ENCODE measurements around the gene BDKRB1.

Gene BDKRB1

DNA sequence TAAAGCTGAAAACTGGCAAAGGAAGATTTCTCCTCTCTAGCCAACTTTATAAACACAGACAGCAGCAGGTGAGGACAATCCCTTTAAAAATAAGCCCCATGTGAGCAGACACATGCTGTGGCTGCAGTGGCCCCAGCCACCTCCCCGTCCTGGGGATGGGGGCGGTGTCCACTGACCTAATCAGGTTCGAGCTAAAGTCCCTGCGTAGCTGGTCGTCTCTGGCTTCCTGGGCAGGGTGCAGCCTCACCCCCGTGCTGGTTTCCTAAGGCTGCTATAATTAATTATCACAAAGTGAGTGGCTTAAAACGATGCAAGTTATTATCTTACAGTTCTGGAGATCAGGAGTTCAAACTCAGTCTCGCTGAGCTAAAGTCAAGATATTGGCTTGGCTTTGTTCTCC lies 1.0 kb downstream of the BDKRB1 start:
- H3K27ac ChIP-seq (ENCODE audit: low read depth, low read length) = no peak overlapping the region
- no peak overlapping the region for H3K9ac ChIP-seq (ENCODE audit: low read depth in 1 of 2, low read length in 2 of 2)
- H3K27me3 ChIP-seq (ENCODE audit: control insufficient read depth in 1 of 2, insufficient read depth in 2 of 2, low read length in 2 of 2) = no peaks in the 10 kb centered on the region
- no peaks in the 10 kb centered on the region for H3K9me3 ChIP-seq (ENCODE audit: control insufficient read depth in 1 of 2, low read length in 2 of 2)
- H3K4me3 ChIP-seq (ENCODE audit: low read depth in 1 of 2, low read length in 2 of 2) = no peak overlapping the region
- peaks cover 5 to 18% of the 10 kb centered on the region in 2 donors for H3K4me1 ChIP-seq (ENCODE audit: control insufficient read depth in 1 of 2, insufficient read depth in 2 of 2, low read length in 2 of 2)
- no peaks in the 10 kb centered on the region for H3K36me3 ChIP-seq (ENCODE audit: control insufficient read depth in 1 of 2, insufficient read depth in 2 of 2, low read length in 2 of 2)

- Histone ChIP-seq H3K4me3 (ENCODE audit: low read depth in 1 of 2, low read length in 2 of 2) (no peak overlapping the region), H3K9ac (ENCODE audit: low read depth in 1 of 2, low read length in 2 of 2) (no peak overlapping the region), H3K9me3 (ENCODE audit: control insufficient read depth in 1 of 2, low read length in 2 of 2) (no peaks in the 10 kb centered on the region), H3K36me3 (ENCODE audit: control insufficient read depth in 1 of 2, insufficient read depth in 2 of 2, low read length in 2 of 2) (no peaks in the 10 kb centered on the region), H3K4me1 (ENCODE audit: control insufficient read depth in 1 of 2, insufficient read depth in 2 of 2, low read length in 2 of 2) (peaks cover 6 to 21% of the 10 kb centered on the region in 2 donors), H3K27ac (ENCODE audit: low read depth, low read length) (no peak overlapping the region), H3K27me3 (ENCODE audit: control insufficient read depth in 1 of 2, insufficient read depth in 2 of 2, low read length in 2 of 2) (no peaks in the 10 kb centered on the region)
Observed at GRCh38 chr14:96257900-96258299, 1.9 kb downstream of the BDKRB1 start.

GRCh38 chr14:96260341-96260821 lies 4.4 kb downstream of the BDKRB1 start:
- Histone ChIP-seq H3K27ac (ENCODE audit: low read depth, low read length) (no peak overlapping the region), H3K9ac (ENCODE audit: low read depth in 1 of 2, low read length in 2 of 2) (no peak overlapping the region), H3K9me3 (ENCODE audit: control insufficient read depth in 1 of 2, low read length in 2 of 2) (no peaks in the 10 kb centered on the region), H3K36me3 (ENCODE audit: control insufficient read depth in 1 of 2, insufficient read depth in 2 of 2, low read length in 2 of 2) (no peaks in the 10 kb centered on the region), H3K4me3 (ENCODE audit: low read depth in 1 of 2, low read length in 2 of 2) (no peak overlapping the region), H3K27me3 (ENCODE audit: control insufficient read depth in 1 of 2, insufficient read depth in 2 of 2, low read length in 2 of 2) (no peaks in the 10 kb centered on the region), H3K4me1 (ENCODE audit: control insufficient read depth in 1 of 2, insufficient read depth in 2 of 2, low read length in 2 of 2) (peaks cover 6 to 14% of the 10 kb centered on the region in 2 donors)

DNA sequence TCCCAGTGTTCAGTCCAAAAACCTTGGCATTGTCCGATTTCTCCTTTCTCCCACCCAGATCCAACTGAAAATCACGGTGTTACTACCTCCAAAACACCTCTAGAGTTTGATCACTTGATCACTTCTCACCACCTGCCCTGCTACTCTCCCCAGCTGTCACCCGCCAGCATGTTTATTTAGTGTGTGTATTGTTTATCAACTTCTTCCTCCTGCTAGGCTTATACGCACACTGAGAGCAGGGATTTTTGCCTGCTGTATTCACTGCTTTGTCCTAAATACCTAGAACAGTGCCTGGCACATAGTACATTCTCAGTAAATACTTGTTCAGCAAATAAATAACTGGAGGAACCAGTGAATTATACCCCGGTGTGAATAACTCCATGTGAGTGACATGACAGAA lies 5.0 kb downstream of the BDKRB1 start:
- H3K4me1 ChIP-seq (ENCODE audit: control insufficient read depth in 1 of 2, insufficient read depth in 2 of 2, low read length in 2 of 2) = peaks cover 6 to 14% of the 10 kb centered on the region in 2 donors
- no peaks in the 10 kb centered on the region for H3K9me3 ChIP-seq (ENCODE audit: control insufficient read depth in 1 of 2, low read length in 2 of 2)
- no peak overlapping the region for H3K4me3 ChIP-seq (ENCODE audit: low read depth in 1 of 2, low read length in 2 of 2)
- H3K27ac ChIP-seq (ENCODE audit: low read depth, low read length) = no peak overlapping the region
- H3K9ac ChIP-seq (ENCODE audit: low read depth in 1 of 2, low read length in 2 of 2) = no peak overlapping the region
- no peaks in the 10 kb centered on the region for H3K36me3 ChIP-seq (ENCODE audit: control insufficient read depth in 1 of 2, insufficient read depth in 2 of 2, low read length in 2 of 2)
- no peaks in the 10 kb centered on the region for H3K27me3 ChIP-seq (ENCODE audit: control insufficient read depth in 1 of 2, insufficient read depth in 2 of 2, low read length in 2 of 2)

- H3K27me3 ChIP-seq (ENCODE audit: control insufficient read depth in 1 of 2, insufficient read depth in 2 of 2, low read length in 2 of 2) = no peaks in the 10 kb centered on the region
- no peak overlapping the region for H3K9ac ChIP-seq (ENCODE audit: low read depth in 1 of 2, low read length in 2 of 2)
- H3K4me3 ChIP-seq (ENCODE audit: low read depth in 1 of 2, low read length in 2 of 2) = no peak overlapping the region
- H3K27ac ChIP-seq (ENCODE audit: low read depth, low read length) = no peak overlapping the region
- H3K9me3 ChIP-seq (ENCODE audit: control insufficient read depth in 1 of 2, low read length in 2 of 2) = no peaks in the 10 kb centered on the region
- H3K36me3 ChIP-seq (ENCODE audit: control insufficient read depth in 1 of 2, insufficient read depth in 2 of 2, low read length in 2 of 2) = no peaks in the 10 kb centered on the region
- H3K4me1 ChIP-seq (ENCODE audit: control insufficient read depth in 1 of 2, insufficient read depth in 2 of 2, low read length in 2 of 2) = peaks cover 6 to 15% of the 10 kb centered on the region in 2 donors
Observed at GRCh38 chr14:96261772-96262655, 6.0 kb downstream of the BDKRB1 start.

- H3K4me3 ChIP-seq (ENCODE audit: low read depth in 1 of 2, low read length in 2 of 2) = peak overlapping the region; percentile 2 to 45
- H3K27ac ChIP-seq (ENCODE audit: low read depth, low read length) = no peak overlapping the region
- H3K36me3 ChIP-seq (ENCODE audit: control insufficient read depth in 1 of 2, insufficient read depth in 2 of 2, low read length in 2 of 2) = no peaks in the 10 kb centered on the region
- no peak overlapping the region for H3K9ac ChIP-seq (ENCODE audit: low read depth in 1 of 2, low read length in 2 of 2)
- no peaks in the 10 kb centered on the region for H3K27me3 ChIP-seq (ENCODE audit: control insufficient read depth in 1 of 2, insufficient read depth in 2 of 2, low read length in 2 of 2)
- no peaks in the 10 kb centered on the region for H3K9me3 ChIP-seq (ENCODE audit: control insufficient read depth in 1 of 2, low read length in 2 of 2)
- peaks cover 17 to 26% of the 10 kb centered on the region in 2 donors for H3K4me1 ChIP-seq (ENCODE audit: control insufficient read depth in 1 of 2, insufficient read depth in 2 of 2, low read length in 2 of 2)
Observed at GRCh38 chr14:96263347-96264199, 7.6 kb downstream of the BDKRB1 start.

DNA sequence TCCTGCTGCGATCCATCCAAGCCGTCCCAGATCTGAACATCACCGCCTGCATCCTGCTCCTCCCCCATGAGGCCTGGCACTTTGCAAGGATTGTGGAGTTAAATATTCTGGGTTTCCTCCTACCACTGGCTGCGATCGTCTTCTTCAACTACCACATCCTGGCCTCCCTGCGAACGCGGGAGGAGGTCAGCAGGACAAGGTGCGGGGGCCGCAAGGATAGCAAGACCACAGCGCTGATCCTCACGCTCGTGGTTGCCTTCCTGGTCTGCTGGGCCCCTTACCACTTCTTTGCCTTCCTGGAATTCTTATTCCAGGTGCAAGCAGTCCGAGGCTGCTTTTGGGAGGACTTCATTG lies 8.2 kb downstream of the BDKRB1 start:
- Histone ChIP-seq H3K9me3 (ENCODE audit: control insufficient read depth in 1 of 2, low read length in 2 of 2) (no peaks in the 10 kb centered on the region), H3K9ac (ENCODE audit: low read depth in 1 of 2, low read length in 2 of 2) (no peak overlapping the region), H3K27ac (ENCODE audit: low read depth, low read length) (no peak overlapping the region), H3K4me3 (ENCODE audit: low read depth in 1 of 2, low read length in 2 of 2) (no peak overlapping the region), H3K27me3 (ENCODE audit: control insufficient read depth in 1 of 2, insufficient read depth in 2 of 2, low read length in 2 of 2) (no peaks in the 10 kb centered on the region), H3K36me3 (ENCODE audit: control insufficient read depth in 1 of 2, insufficient read depth in 2 of 2, low read length in 2 of 2) (no peaks in the 10 kb centered on the region), H3K4me1 (ENCODE audit: control insufficient read depth in 1 of 2, insufficient read depth in 2 of 2, low read length in 2 of 2) (peaks cover 21 to 32% of the 10 kb centered on the region in 2 donors)

- Histone ChIP-seq H3K27me3 (ENCODE audit: control insufficient read depth in 1 of 2, insufficient read depth in 2 of 2, low read length in 2 of 2) (no peaks in the 10 kb centered on the region), H3K9me3 (ENCODE audit: control insufficient read depth in 1 of 2, low read length in 2 of 2) (no peaks in the 10 kb centered on the region), H3K4me3 (ENCODE audit: low read depth in 1 of 2, low read length in 2 of 2) (no peak overlapping the region), H3K4me1 (ENCODE audit: control insufficient read depth in 1 of 2, insufficient read depth in 2 of 2, low read length in 2 of 2) (peaks cover 25 to 37% of the 10 kb centered on the region in 2 donors), H3K9ac (ENCODE audit: low read depth in 1 of 2, low read length in 2 of 2) (no peak overlapping the region), H3K36me3 (ENCODE audit: control insufficient read depth in 1 of 2, insufficient read depth in 2 of 2, low read length in 2 of 2) (no peaks in the 10 kb centered on the region), H3K27ac (ENCODE audit: low read depth, low read length) (no peak overlapping the region)
Observed at GRCh38 chr14:96264853-96265252, 8.8 kb downstream of the BDKRB1 start.

DNA sequence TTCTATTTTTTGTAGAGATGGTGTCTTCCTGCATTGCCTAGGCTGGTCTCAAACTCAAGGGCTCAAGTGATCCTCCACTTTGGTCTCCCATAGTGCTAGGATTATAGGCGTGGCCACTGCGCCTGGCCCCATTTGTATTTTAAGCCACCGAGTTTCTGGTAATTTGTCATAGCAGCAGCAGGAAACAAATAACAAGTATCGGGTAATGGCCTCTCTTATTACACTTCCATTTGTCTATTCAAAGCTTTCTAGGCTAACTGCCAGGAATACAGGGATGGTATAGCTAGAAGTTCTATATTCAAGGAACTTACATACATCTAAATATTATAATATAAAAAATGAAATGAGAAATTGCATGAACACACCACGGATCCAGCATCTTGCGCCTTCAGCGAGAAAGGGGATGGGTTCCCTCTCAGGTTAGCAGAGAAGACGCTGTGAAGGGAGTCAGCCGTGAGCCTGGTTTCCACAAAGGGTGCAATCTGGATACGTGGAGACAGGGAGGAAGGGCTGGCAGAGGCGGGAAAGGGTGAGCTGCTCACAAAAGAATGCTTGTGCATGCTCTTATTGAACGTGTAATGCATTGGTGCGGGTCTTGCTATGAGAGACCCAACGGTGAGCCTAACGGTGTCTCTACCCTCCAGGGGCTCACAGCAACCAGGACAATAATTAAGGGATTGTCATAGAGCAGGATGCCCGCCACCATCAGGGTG lies 9.5 kb downstream of the BDKRB1 start:
- Histone ChIP-seq H3K4me1 (ENCODE audit: control insufficient read depth in 1 of 2, insufficient read depth in 2 of 2, low read length in 2 of 2) (peaks cover 25 to 37% of the 10 kb centered on the region in 2 donors), H3K9me3 (ENCODE audit: control insufficient read depth in 1 of 2, low read length in 2 of 2) (no peaks in the 10 kb centered on the region), H3K9ac (ENCODE audit: low read depth in 1 of 2, low read length in 2 of 2) (no peak overlapping the region), H3K27ac (ENCODE audit: low read depth, low read length) (no peak overlapping the region), H3K27me3 (ENCODE audit: control insufficient read depth in 1 of 2, insufficient read depth in 2 of 2, low read length in 2 of 2) (no peaks in the 10 kb centered on the region), H3K36me3 (ENCODE audit: control insufficient read depth in 1 of 2, insufficient read depth in 2 of 2, low read length in 2 of 2) (no peaks in the 10 kb centered on the region), H3K4me3 (ENCODE audit: low read depth in 1 of 2, low read length in 2 of 2) (no peak overlapping the region)

Measured in duodenal mucosa (tissue), 2 donors.